BLaER1 (cell line): ENCODE data around the gene COL12A1.

Experiments used
- H3K27ac ChIP-seq: shearing (Covaris generic); formaldehyde crosslinking; 2 replicates; pipeline ENCODE4 v1.8.1; 2022
- H3K27me3 ChIP-seq: shearing (Covaris generic); formaldehyde crosslinking; 2 replicates; pipeline ENCODE4 v1.8.1; 2022
- H3K36me3 ChIP-seq: shearing (Covaris generic); formaldehyde crosslinking; 2 replicates; pipeline ENCODE4 v1.8.1; 2022
- H3K4me1 ChIP-seq: shearing (Covaris generic); formaldehyde crosslinking; 2 replicates; pipeline ENCODE4 v1.8.1; 2022
- H3K4me2 ChIP-seq: shearing (Covaris generic); formaldehyde crosslinking; 2 replicates; pipeline ENCODE4 v1.8.1; 2022
- H3K4me3 ChIP-seq: shearing (Covaris generic); formaldehyde crosslinking; 2 replicates; pipeline ENCODE4 v1.8.1; 2022
- H3K9ac ChIP-seq: shearing (Covaris generic); formaldehyde crosslinking; 2 replicates; pipeline ENCODE4 v1.8.1; 2022
- H3K9me3 ChIP-seq: shearing (Covaris generic); formaldehyde crosslinking; 2 replicates; pipeline ENCODE4 v1.8.1; 2022
- H4K20me1 ChIP-seq: shearing (Covaris generic); formaldehyde crosslinking; 2 replicates; pipeline ENCODE4 v1.8.1; 2022
- Cebpa-rat ChIP-seq: shearing (Covaris generic); IDR thresholded peaks from 2 replicates; pipeline ENCODE4 v1.8.1; 2022

COL12A1 gene

DNA sequence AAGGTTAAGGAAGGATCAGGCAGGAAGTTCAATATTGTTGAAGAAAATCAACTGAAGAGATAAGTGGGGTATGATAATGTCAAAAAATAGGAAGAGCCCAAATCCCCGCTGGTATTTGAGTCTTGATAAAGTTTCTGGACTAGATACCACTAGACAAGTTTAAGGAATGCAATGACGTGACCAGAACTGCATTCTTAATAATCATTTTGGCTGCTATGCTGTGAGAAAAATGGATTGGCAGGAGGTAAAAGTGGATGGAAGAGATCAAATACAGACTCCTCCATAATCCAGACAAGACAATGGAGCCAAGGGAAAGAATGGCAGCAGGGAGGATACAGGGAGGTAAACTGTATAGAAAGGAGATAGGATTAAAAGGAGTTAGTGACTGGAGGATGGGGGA lies 128.2 kb downstream of the COL12A1 start:
- Histone ChIP-seq H3K27me3 (no peaks in the 10 kb centered on the region), H3K4me1 (no peaks in the 10 kb centered on the region), H3K9me3 (no peaks in the 10 kb centered on the region), H3K9ac (no peak overlapping the region), H3K4me3 (no peak overlapping the region), H3K36me3 (no peaks in the 10 kb centered on the region), H3K27ac (no peak overlapping the region), H3K4me2 (no peak overlapping the region), H4K20me1 (no peaks in the 10 kb centered on the region)
- TF ChIP-seq Cebpa-rat = no peak

DNA sequence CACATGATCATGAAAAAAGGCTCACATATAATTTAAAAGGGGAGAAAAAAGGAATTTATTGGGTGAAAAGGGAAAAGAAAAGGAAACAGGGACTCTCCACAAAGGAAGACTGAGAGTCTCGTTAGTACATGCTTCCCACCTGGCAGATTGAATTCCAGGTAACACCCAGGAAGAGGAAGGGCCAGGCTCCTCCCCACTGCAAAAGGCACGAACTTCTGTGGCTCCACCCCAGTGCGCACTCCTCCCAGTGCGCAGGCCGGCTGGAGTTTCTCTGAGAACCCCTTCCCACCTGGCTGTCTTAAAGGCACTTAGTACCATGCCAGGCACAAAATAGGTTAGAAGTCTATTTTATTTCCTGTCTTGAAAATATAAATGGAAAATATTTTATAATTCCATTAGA lies 129.8 kb downstream of the COL12A1 start:
- no peak overlapping the region for H3K4me3 ChIP-seq

DNA sequence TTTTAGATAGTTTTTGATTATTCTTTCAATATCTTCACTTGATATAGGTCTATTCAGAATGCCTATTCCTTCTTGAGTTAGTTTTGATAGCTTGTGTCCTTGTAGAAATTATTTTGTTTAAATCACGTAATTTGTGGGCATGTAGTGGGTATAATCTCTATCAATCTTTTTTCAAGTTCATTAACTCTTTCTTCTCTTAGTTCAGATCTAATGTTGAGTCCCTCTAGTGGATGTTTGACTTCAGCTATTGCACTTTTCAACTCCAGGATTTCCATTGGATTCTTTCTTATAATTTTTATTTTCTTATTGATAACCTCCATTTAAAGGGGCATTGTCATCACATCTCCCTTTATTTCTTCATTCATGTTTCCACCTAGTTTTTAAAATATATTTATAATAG lies 135.6 kb downstream of the COL12A1 start:
- TF ChIP-seq Cebpa-rat = no peak
- H4K20me1 ChIP-seq = no peaks in the 10 kb centered on the region

More for the DNA sequence above, 129.8 kb downstream of the COL12A1 start:
- no peaks in the 10 kb centered on the region for H3K27me3 ChIP-seq
- H3K4me1 ChIP-seq = no peaks in the 10 kb centered on the region
- no peak overlapping the region for H3K4me2 ChIP-seq
- H4K20me1 ChIP-seq = no peaks in the 10 kb centered on the region
- no peaks in the 10 kb centered on the region for H3K9me3 ChIP-seq
- no peak overlapping the region for H3K9ac ChIP-seq
- no peak overlapping the region for H3K27ac ChIP-seq
- no peak for TF ChIP-seq Cebpa-rat
- H3K36me3 ChIP-seq = no peaks in the 10 kb centered on the region

DNA sequence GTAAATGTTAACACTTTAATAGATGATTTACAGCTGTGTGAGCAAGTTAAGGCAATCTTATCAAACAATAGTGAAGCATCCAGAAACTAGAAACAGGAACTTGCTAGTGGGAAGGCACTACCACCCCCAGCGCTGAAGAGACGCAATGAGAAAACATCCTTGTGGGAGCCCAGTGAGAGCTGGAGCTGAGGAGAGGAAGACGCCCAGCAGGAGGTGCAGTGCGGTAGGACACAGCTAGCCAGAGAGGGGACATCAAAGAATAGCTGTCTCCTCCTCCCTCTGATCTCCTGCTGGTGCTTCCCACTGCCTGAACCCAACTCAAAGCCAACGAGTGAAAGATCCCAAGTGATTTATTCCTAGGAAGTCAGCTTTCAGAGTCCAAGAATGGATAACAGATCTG lies 140.3 kb downstream of the COL12A1 start:
- Histone ChIP-seq H3K9me3 (no peaks in the 10 kb centered on the region), H3K36me3 (no peaks in the 10 kb centered on the region), H3K9ac (no peak overlapping the region), H3K27me3 (no peaks in the 10 kb centered on the region), H3K27ac (no peak overlapping the region), H3K4me3 (no peak overlapping the region), H4K20me1 (no peaks in the 10 kb centered on the region), H3K4me1 (no peaks in the 10 kb centered on the region), H3K4me2 (no peak overlapping the region)
- TF ChIP-seq Cebpa-rat = no peak

More for the DNA sequence above, 135.6 kb downstream of the COL12A1 start:
- Histone ChIP-seq H3K9ac (no peak overlapping the region), H3K4me2 (no peak overlapping the region), H3K9me3 (no peaks in the 10 kb centered on the region), H3K36me3 (no peaks in the 10 kb centered on the region), H3K27me3 (no peaks in the 10 kb centered on the region), H3K4me1 (no peaks in the 10 kb centered on the region), H3K27ac (no peak overlapping the region), H3K4me3 (no peak overlapping the region)

DNA sequence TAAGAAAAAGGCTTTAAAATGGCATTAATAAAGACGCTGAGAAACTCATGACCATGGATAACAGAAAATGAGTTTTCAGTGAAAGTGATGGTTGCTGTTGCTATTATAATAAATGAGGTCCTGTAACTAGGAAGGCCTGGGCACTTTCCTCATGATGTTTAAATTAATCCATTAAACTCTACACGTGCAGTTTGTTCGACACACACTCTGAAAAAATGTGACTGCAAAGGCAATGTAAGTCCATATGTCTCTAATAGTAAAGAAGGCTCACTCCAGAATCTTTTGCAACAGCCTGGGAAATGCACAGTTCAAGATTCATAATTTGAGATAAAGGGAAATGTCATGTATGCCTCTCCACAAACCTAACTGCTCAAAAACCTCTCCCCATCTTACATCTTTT lies 153.4 kb downstream of the COL12A1 start:
- Histone ChIP-seq H3K9ac (no peak overlapping the region), H3K27me3 (no peaks in the 10 kb centered on the region), H3K4me1 (no peaks in the 10 kb centered on the region), H3K9me3 (no peaks in the 10 kb centered on the region), H3K4me3 (no peak overlapping the region), H3K36me3 (no peaks in the 10 kb centered on the region), H4K20me1 (no peaks in the 10 kb centered on the region), H3K27ac (no peak overlapping the region), H3K4me2 (no peak overlapping the region)
- no peak for TF ChIP-seq Cebpa-rat

DNA sequence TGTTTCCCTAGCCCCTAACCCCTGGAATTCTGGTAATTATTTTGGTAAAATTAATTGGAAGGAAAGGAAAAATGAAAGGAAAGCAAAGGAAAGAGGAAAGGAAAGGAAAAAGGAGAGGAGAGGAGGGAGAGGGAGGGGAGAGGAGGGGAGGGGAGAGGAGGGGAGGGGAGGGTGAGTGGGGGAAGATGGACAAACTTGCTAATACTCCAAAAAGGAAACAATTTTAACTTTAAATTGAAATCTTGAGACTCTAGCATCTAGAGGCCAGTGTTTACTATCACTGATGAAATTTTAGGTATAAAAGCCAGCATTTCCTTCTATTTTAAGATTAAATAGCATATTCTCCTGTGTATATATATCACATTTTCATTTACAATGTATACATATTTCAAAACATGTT lies 156.5 kb downstream of the COL12A1 start:
- Histone ChIP-seq H3K27me3 (no peaks in the 10 kb centered on the region), H3K4me3 (no peak overlapping the region), H3K4me2 (no peak overlapping the region), H3K4me1 (no peaks in the 10 kb centered on the region), H4K20me1 (no peaks in the 10 kb centered on the region), H3K27ac (no peak overlapping the region), H3K36me3 (no peaks in the 10 kb centered on the region), H3K9ac (no peak overlapping the region), H3K9me3 (no peaks in the 10 kb centered on the region)
- no peak for TF ChIP-seq Cebpa-rat

DNA sequence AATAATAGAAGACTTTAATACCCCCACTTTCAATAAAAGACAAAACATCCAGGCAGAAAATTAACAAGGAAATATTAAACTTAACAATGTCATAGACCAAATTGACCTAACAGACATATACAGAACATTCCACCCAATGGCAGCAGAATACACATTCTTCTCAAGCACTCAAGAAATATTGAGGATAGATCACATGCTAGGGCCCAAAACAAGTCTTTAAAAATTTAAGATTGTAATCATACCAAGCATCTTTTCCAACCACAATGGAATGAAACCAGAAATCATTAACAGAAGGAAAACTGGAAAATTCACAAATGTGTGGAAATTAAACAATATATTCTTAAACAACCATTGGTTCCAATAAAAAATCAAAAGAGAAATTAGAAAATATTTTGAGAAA lies 161.0 kb downstream of the COL12A1 start:
- Histone ChIP-seq H3K4me2 (no peak overlapping the region), H3K36me3 (no peaks in the 10 kb centered on the region), H4K20me1 (no peaks in the 10 kb centered on the region), H3K27me3 (no peaks in the 10 kb centered on the region), H3K27ac (no peak overlapping the region), H3K4me1 (no peaks in the 10 kb centered on the region), H3K9ac (no peak overlapping the region), H3K4me3 (no peak overlapping the region), H3K9me3 (no peaks in the 10 kb centered on the region)
- no peak for TF ChIP-seq Cebpa-rat

DNA sequence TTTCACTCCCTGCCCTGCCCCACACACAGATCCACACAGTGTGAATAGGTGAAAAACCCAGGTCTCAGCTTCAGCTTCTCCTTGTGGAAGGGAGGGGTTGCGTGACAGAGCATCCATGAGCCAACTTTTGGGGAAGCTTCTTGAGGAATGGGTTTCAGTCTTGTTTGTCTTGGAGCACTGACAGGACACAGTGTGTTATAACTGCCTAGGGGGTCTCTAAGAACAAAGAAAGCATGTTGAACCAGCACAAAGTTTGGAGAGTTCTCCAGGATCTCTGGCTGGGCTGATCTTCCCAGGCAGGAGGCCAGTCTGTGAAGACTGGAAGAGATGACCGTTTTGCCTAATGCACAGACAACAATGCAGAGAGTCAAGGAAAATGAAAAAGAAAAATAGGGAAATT lies 164.5 kb downstream of the COL12A1 start:
- no peak for TF ChIP-seq Cebpa-rat
- no peaks in the 10 kb centered on the region for H3K36me3 ChIP-seq
- no peak overlapping the region for H3K4me2 ChIP-seq
- H3K4me1 ChIP-seq = no peaks in the 10 kb centered on the region
- no peaks in the 10 kb centered on the region for H3K9me3 ChIP-seq
- H3K27me3 ChIP-seq = no peaks in the 10 kb centered on the region
- no peak overlapping the region for H3K9ac ChIP-seq
- no peaks in the 10 kb centered on the region for H4K20me1 ChIP-seq
- H3K27ac ChIP-seq = no peak overlapping the region
- H3K4me3 ChIP-seq = no peak overlapping the region
